NCI-H526 (cell line): ENCODE data around the gene CSHL1.
A peak's percentile ranks its signal among the peaks of the same experiment; 100 is the strongest.
"Not testable (repeated sequence)": the region's sequence is repeated elsewhere in the genome, so short reads cannot be mapped to it uniquely, and the experiment has no call there.

ENCODE experiments used
- DNase-seq, 2 experiments: peaks; one replicate each; lab custom pipeline; 2025; lab: John Stamatoyannopoulos, UW

Gene CSHL1

GRCh38 chr17:63918789-63919305, 7.8 kb upstream of the CSHL1 start, which contains the start of gene GH1:
GH1 (minus strand) TSS chr17:63918839; CDS start chr17:63918776, 63 bp downstream.
- DNase-seq = not testable (repeated sequence)

DNA sequence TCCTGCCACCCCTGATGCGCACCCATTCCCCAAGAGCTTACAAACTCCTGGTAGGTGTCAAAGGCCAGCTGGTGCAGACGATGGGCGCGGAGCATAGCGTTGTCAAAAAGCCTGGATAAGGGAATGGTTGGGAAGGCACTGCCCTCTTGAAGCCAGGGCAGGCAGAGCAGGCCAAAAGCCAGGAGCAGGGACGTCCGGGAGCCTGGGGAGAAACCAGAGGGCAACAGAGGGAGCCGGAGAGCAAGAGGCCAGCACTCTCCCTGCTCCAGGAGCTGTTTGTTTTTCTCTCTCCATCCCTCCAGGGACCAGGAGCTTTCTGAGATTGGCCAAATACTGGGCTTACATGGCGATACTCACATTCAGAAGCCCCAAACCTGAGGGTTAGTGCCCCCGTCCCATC, 7.2 kb upstream of the CSHL1 start:
- DNase-seq = peak in 1 of 2 experiments; percentile 14

DNA sequence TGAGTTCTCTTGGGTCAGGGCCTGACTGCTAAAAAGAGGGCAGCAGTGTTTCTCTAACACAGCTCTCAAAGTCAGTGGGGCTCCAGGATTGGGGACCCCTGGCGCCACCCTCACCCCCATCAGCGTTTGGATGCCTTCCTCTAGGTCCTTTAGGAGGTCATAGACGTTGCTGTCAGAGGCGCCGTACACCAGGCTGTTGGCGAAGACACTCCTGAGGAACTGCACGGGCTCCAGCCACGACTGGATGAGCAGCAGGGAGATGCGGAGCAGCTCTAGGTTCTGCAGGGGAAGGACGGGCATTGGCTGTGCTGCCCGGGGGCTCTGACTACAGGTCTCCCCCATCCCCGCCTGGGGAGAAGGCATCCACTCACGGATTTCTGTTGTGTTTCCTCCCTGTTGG, 6.6 kb upstream of the CSHL1 start:
- no peak for DNase-seq

- DNase-seq = not testable (repeated sequence)
Measured at GRCh38 chr17:63917206-63917605, 6.1 kb upstream of the CSHL1 start.

- DNase-seq = no peak
Measured at GRCh38 chr17:63916566-63917185, 5.6 kb upstream of the CSHL1 start.

DNA sequence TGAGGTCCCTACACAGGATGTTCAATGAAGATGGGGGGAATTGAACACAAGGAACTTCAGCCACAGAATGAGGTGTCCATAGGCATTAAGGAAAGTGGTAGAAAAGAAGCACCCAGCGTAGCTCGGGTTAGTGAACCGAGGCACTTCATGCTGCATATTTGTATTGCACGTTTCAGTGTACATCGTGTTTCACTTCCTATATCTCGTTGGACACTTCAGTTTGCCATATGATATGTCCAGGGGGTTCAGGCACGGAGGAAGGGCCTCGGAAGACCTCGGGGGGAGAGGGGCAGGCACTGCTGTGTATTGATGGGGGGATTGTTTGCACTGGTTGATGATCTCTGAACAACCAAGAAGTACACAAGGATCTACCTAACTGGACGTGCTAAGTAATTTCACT, 4.7 kb upstream of the CSHL1 start:
- not testable (repeated sequence) for DNase-seq

DNA sequence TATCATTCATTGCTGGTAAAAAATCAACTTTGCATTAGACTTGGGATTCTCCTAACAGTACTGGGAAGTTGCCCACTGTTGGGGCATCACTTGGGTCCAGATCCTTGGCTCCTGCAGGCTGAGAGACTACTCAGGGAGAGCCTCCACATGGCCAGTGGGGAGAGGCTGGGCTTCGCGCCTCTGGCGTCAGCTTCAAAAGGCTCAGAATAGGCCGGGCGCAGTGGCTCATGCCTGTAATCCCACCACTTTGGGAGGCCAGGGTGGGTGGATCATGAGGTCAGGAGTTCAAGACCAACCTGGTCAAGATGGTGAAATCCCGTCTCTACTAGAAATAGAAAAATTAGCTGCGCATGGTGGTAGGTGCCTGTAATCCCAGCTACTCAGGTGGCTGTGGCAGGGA, 3.4 kb upstream of the CSHL1 start:
- DNase-seq = no peak

GRCh38 chr17:63911657-63912100, 621 bp upstream of the CSHL1 start:
- DNase-seq = peak in 1 of 2 experiments; percentile 60

DNA sequence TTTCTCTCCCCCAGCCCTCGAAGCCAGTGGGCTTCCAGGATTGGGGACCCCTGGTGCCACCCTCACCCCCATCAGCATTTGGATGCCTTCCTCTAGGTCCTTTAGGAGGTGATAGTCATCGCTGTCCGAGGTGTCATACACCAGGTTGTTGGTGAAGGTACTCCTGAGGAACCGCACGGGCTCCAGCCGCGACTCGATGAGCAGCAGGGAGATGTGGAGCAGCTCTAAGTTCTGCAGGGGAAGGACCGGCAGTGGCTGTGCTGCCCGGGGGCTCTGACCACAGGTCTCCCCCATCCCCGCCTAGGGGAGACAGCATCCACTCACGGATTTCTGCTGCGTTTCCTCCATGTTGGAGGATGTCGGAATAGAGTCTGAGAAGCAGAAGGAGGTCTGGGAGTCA, 962 bp downstream of the CSHL1 start:
- DNase-seq = no peak

DNA sequence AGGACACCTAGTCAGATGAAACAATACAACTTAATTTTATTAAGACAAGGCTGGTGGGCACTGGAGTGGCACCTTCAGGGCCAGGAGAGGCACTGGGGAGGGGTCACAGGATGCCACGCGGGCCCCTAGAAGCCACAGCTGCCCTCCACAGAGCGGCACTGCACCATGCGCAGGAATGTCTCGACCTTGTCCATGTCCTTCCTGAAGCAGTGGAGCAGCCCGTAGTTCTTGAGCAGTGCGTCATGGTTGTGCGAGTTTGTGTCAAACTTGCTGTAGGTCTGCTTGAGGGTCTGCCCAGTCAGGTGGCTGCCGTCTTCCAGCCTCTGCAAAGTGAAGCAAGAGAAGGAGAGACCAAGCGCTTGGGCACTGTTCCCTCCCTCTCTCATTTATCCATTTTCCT, 1.5 kb downstream of the CSHL1 start:
- DNase-seq = not testable (repeated sequence)

- peak in 1 of 2 experiments; percentile 35 for DNase-seq
Measured at GRCh38 chr17:63907161-63907778, 3.8 kb downstream of the CSHL1 start.

DNA sequence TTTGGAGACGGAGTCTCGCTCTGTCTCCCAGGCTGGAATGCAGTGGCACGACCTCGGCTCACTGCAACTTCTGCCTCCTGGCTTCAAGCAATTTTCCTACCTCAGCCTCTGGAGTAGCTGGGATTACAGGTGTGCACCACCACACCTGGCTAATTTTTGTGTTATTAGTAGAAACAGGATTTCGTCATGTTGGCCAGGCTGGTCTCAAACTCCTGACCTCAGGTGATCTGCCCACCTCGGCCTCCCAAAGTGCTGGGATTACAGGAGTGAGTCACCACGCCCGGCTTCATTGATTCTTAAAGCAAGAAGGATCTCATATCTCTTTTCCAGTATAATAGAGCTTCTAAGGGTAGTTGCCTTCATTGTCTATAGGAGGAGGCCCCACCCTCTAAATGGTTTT, 6.3 kb downstream of the CSHL1 start:
- not testable (repeated sequence) for DNase-seq

DNA sequence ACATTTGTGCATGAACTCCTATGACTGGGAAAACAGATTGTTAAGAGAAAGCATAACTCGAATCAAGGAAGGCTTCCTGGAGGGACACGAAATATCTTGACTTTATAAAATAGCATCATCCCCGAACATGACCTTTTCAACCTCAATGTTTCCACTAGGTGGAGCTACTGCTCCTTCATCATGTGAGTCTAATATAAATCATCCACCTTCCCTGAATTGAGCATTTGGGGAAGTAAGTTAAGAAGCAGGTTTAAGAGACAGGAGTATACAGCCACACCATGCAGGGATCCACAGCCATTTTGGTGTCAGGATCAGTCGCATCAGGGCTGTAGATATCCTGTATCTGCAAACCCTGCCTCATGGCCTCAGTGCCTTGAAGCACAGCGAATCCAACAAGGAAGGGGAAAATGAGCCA, 7.3 kb downstream of the CSHL1 start:
- peak in 1 of 2 experiments; percentile 33 for DNase-seq

DNA sequence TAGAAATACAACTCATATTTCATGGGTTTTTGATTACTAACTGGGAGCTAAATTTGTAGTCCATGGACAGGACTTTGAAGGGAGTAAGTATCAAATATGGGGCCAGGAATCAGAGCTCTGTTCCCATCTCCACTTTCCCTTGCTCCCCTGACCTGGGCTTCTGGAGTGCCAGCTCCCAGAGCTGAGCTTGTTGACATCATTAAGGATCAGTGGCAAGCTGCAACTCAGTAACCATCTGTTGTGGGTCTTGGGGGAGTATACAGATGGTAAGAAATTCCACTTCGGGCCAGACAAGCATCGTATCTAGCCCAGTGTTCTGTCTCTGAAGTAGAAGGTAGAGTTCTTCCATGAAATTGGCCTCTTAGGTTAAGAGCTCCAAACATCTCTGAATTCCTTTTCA, 9.1 kb downstream of the CSHL1 start:
- not testable (repeated sequence) for DNase-seq

GRCh38 chr17:63898899-63899798, 11.9 kb downstream of the CSHL1 start:
- not testable (repeated sequence) for DNase-seq

- DNase-seq = not testable (repeated sequence)
Measured at GRCh38 chr17:63896524-63897354, 14.3 kb downstream of the CSHL1 start, which contains the start of gene CSH1. CSH1 (minus strand) TSS chr17:63896574; CDS start chr17:63896511, 63 bp downstream.

- not testable (repeated sequence) for DNase-seq
Measured at GRCh38 chr17:63894821-63895220, 16.2 kb downstream of the CSHL1 start.

DNA sequence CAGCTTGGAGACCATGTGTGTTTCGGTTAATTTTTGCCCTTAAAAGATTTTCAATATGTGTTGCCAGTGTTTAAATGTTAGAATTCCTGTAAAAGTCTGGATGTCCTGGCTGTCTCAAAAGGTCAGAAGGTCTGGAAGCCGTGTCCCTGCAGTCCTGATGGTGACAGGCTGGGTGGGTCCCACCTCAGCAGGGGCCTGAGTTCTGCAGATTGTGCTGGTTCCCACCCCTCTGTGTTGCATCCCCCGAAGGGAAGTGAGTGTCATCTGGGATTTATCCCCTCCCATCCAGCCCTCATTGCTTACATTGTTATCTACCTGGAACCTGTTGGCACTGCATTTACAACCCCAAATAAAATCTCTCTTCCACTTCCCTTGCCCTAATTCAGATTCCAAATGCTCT, 17.0 kb downstream of the CSHL1 start:
- DNase-seq = not testable (repeated sequence)

GRCh38 chr17:63892316-63893037, 18.6 kb downstream of the CSHL1 start:
- peak in 1 of 2 experiments; percentile 30 for DNase-seq

- peak; percentile 11 to 52 for DNase-seq
Measured at GRCh38 chr17:63889026-63889848, 21.8 kb downstream of the CSHL1 start.
